GM04503 (cell line): ENCODE measurements around the gene SLC12A3.

Experiments used
- DNase-seq: peaks from one replicate; pipeline ENCODE4 v3.0.0-alpha.2; 2012; ENCODE audit warnings: low read depth

The SLC12A3 gene

DNA sequence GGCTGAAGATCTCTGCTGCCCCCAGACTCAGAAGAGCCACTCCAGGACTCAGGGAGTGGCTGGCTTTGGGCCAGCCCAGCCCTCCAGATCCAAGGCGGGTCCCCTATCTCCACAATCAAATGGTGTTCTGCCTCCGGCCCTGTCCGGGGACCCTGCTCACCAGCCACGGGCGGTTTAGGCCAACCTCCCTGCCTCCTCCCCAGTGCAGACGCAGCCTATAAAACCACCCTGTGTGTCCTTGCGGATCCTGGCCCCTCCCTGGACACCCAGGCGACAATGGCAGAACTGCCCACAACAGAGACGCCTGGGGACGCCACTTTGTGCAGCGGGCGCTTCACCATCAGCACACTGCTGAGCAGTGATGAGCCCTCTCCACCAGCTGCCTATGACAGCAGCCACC is at the start of gene SLC12A3:
SLC12A3 (plus strand) TSS at position 248 of the 400 bp plus-strand sequence; CDS start at position 277, 29 bp downstream.
- DNase-seq, result no peak

DNA sequence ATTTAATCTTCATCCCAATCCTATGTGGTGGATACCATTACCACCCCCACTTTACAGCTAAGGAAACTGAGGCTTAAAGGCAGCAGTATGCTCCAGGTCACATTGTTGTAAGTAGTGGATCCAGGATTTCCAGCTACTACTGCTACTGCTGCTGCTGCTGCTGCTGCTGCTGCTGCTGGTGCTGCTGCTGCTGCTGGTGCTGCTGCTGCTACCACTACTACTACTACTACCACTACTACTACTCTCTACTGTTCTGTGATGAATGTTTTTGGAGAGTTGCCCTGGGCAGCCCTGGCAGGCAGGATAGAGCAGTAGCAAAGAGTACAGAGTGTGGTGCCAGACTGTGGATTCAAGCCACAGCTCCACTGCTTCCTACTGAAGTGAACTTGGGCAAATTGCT is 49.3 kb upstream of the SLC12A3 start:
- DNase-seq, result no peak

GRCh38 chr16:56817056-56817455 is 48.0 kb upstream of the SLC12A3 start:
- DNase-seq, result no peak

DNA sequence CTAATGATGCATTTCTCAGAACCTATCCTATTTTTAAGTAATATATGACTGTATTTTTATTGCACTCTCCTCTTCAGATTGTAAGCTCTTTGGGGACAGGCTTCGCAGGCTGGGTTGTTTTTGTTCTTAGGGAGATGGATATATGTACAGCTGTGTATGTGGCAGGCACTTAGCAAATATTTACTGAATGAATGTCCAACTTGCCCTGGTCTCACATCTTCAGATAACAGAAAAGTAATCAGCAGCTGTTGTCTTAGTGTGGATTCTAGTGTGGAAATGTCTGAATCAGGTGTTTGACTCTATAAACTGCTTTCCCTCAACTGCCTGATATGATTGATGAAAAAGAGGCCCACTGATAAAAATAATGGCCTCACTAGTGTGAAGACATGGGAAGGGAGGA is 47.1 kb upstream of the SLC12A3 start:
- no peak for DNase-seq

- DNase-seq, result no peak
Observed at GRCh38 chr16:56823081-56823733, 41.8 kb upstream of the SLC12A3 start.

GRCh38 chr16:56824331-56824730 is 40.7 kb upstream of the SLC12A3 start:
- DNase-seq, result no peak

- DNase-seq, result no peak
Observed at GRCh38 chr16:56824804-56825203, 40.2 kb upstream of the SLC12A3 start.

GRCh38 chr16:56825826-56826225 is 39.2 kb upstream of the SLC12A3 start:
- DNase-seq, result no peak

GRCh38 chr16:56828647-56829046 is 36.4 kb upstream of the SLC12A3 start:
- no peak for DNase-seq

GRCh38 chr16:56830669-56831068 is 34.3 kb upstream of the SLC12A3 start:
- no peak for DNase-seq

DNA sequence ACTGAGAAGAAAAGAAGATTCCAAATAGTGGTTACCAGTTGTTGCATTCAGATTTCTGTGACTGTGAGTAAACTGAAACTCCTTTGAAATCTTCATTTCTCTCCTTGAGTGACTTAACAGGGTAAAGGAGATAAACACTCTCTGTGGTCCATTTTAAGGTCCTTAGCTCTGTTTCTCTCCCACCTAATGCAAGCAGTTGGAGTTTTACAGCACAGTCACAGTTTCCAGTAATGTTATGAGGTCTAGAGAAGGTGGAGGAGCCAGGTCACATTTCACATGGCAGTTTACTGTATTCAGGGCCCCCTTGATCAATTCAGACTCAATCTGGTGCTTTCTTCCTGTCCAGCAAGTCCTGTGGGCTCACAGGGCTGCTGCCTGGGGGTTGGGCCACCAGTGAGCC is 32.2 kb upstream of the SLC12A3 start:
- DNase-seq, result no peak

GRCh38 chr16:56833243-56833970 is 31.6 kb upstream of the SLC12A3 start:
- DNase-seq, result no peak

- no peak for DNase-seq
Observed at GRCh38 chr16:56835320-56835719, 29.7 kb upstream of the SLC12A3 start.

- DNase-seq, result no peak
Observed at GRCh38 chr16:56836410-56837230, 28.4 kb upstream of the SLC12A3 start.

DNA sequence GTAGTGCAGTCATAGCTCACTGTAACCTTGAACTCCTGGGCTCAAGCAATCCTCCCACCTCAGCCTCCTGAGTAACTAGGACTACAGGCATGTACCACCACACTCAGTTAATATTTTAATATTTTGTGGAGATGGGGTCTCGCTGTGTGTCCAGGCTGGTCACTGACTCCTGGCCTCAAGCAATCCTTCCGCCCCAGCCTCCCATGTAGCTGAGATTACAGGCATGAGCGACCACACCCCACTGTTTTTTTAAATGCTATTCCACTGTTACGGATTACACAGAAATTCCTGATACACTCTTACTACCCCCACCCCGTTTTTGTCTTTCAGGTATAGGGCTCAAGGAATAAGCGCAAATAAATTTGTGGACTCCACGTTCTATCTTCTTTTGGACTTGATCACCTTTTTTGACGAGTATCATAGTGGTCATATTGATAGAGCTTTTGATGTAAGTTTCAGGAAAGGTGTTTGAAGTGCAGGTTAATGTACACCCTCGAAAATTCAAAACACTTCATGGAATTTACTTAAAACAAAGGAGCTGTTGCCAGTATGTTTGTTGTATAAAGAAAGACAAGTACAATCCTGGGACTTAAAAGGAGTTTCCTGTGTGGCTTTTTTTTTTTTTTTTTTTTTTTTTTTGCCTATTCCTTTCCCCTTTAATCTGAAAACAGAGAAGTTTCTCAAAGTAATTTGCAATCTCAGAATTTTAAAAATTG is 26.2 kb upstream of the SLC12A3 start:
- no peak for DNase-seq

GRCh38 chr16:56841233-56841632 is 23.8 kb upstream of the SLC12A3 start:
- peak; percentile 38 for DNase-seq

GRCh38 chr16:56841659-56842058 is 23.3 kb upstream of the SLC12A3 start:
- DNase-seq, result no peak

DNA sequence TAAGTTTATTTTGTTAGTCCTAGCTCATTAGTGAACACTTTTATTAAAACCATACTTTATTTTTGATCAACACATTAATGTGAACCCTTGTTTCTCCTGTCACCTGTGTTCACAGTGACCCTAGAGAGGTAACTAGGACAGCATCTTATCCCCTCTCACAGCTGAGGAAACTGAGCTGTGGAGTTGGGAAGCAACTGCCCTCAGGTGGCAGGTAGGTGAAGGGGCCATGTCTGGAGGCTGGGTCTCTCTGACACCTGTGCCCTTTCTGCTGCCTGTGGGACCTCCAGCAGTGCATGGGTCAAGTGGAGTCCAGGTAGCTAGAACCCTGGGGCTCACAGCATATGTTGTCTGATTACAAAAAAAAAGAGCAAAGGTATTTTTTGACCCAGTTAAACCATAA is 22.9 kb upstream of the SLC12A3 start:
- DNase-seq, result no peak

DNA sequence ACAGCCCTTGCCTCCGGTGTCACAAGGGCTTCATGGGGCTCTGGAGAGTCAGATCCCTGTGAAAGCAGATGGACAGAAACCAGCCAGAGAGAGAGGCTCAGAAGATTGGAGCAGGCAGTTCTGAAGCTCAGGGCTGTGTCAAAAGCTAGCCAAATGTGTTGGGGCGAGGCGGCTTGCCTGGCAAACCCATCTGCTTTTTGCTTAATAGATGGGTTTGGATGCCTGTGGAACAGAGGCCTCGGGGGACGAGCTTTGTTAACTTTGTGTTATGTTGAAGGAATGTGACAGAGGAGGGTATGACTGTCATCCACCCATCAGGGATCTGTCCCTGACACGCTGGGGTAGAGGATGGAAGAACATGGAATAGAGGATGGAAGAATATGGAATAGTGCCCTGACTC is 21.0 kb upstream of the SLC12A3 start:
- no peak for DNase-seq

DNA sequence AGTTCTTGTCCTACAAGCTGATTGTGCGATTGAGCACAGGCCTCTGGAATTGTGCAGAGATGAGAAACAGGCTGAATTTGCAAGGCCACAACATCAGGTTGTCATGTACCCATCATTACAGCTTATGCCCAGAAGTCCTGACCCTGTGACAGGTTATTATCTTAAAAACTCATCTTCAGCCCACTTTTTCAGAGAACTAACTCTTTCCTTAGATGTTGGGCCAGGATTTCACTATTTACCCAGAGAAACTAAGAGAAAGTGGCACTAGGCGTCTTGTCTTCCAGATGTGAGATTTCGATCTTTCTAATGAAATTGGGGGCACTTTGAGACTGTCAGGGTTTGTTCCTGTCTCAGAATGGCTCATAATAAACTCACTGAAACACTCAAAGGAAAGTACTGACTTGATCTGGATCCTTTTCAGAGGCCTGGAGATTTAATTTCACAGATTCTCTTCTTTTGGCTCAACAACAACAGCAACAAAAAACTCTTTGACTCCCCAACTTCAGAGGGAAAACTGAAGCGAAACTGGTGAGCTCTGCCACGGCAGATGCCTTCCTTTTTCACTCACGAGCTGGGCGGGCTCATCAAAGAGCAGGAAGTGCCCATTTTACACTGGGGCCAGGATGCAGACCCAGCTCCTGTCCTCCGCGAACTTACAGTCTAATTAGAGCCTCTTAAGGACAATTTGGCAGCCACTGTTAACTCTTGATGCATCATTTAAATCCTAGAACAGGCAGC is 17.7 kb upstream of the SLC12A3 start:
- DNase-seq, result no peak
